Gastrocnemius medialis (tissue), 4 donors: Measurements from ENCODE around the gene TERF2IP. TPM values are rescaled to one million over a fixed set of nuclear protein-coding genes. Genes with fewer than 3 reads are reported as not detected.

ENCODE experiments used
- ATAC-seq, 2 donors: fragments of 150-250 bp; one replicate each; pipeline ENCODE4 v1.9.1; 2016
- DNase-seq, 2 donors: peaks; one replicate each; pipeline ENCODE4 v3.0.0-alpha.2; 2019
- H3K27ac ChIP-seq, 4 donors: fragments of 200-600 bp; sonication (generic); 1 replicate in 1 of 4; 2 replicates in 3 of 4; pipeline ENCODE4 v1.5.1; 2016 to 2018; ENCODE audit warnings: mild to moderate bottlenecking in 2 of 4, moderate library complexity in 1 of 4
- H3K27me3 ChIP-seq, 3 donors: fragments of 200-600 bp; sonication (generic) in 2 of 3; 1 replicate in 1 of 3; 2 replicates in 2 of 3; pipeline versions ENCODE4 v1.5.1 to v1.6.0; 2016 to 2019; ENCODE audit warnings: mild to moderate bottlenecking in 1 of 3, moderate library complexity in 1 of 3
- H3K36me3 ChIP-seq, 2 donors: fragments of 200-600 bp; sonication (generic) in 1 of 2; one replicate each; pipeline ENCODE4 v1.5.1; 2017 to 2018
- H3K4me1 ChIP-seq, 2 donors: fragments of 200-600 bp; sonication (generic) in 1 of 2; one replicate each; pipeline ENCODE4 v1.5.1; 2016 to 2017; ENCODE audit warnings: mild to moderate bottlenecking in 2 of 2
- H3K4me3 ChIP-seq, 4 donors: fragments of 200-600 bp; sonication (generic) in 3 of 4; 1 replicate in 1 of 4; 2 replicates in 3 of 4; pipeline ENCODE4 v1.5.1; 2016 to 2019; ENCODE audit warnings: mild to moderate bottlenecking in 2 of 4
- H3K9me3 ChIP-seq, 3 donors: fragments of 200-600 bp; sonication (generic) in 2 of 3; 1 replicate in 1 of 3; 2 replicates in 2 of 3; pipeline ENCODE4 v1.5.1; 2016 to 2019
- POLR2A ChIP-seq, 2 donors: fragments of 450-650 bp; IDR thresholded peaks; one replicate each; pipeline ENCODE4 v1.6.1; 2017; ENCODE audit warnings: antibody characterized with exemption in 2 of 2, mild to moderate bottlenecking in 2 of 2, moderate library complexity in 2 of 2
- in situ Hi-C, 4 donors: fragments of 200-750 bp; cut with MboI; loops; one replicate each; pipeline versions ENCODE4 v1.15.0 to v1.8.0; 2017; ENCODE audit warnings: low sequenced_read_pairs in 4 of 4
- intact Hi-C: fragments of 100-400 bp; cut with DNase I; formaldehyde crosslinking; loops from one replicate; pipeline ENCODE4 v1.15.1; 2023; ENCODE audit warnings: low total_unique reads
- total RNA-seq, 4 donors: library from RNA; depleted of rRNA; stranded (reverse); fragments of >200 nt; gene quantifications; one replicate each; pipeline versions ENCODE4 v1.1.0 to v1.2.3, GENCODE V29; 2016
- TF ChIP-seq, protein P1 (sequence below), 5 experiments: fragments of 450-650 bp in 3 of 5; fragments of 200-600 bp in 2 of 5; sonication (generic) in 2 of 5; IDR thresholded peaks in 4 of 5; conservative IDR thresholded peaks in 1 of 5; 1 replicate in 4 of 5; 2 replicates in 1 of 5; pipeline ENCODE4 v1.5.1; 2016 to 2019; ENCODE audit warnings: antibody characterized with exemption in 5 of 5, mild to moderate bottlenecking in 3 of 5, moderate library complexity in 3 of 5

Gene TERF2IP
- total RNA-seq, 4 donors from 2014 or later: 44.5 to 73.6 (median 69.7) TPM

DNA sequence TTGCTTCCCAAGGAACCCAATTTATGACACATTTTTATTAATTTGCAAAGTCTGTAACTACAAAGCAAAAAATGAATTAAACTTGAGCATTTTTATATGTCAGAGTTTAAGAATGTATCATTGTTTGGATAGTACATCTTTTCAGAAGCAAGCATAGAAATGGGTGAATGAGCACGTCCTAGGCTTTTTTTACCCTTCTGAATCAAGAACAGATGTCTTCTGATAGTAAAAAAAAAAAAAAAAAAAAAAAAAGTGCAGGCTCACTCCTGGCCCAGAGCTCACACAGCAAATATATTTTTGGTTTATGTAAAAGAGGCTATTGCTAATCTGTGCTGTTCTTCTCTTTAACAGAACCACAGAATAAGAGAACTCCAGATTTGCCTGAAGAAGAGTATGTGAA lies 6.3 kb downstream of the TERF2IP start:
- in situ Hi-C loops (no loop called here), intact Hi-C loops (no loop called here)
- TF ChIP-seq, protein P1, sequence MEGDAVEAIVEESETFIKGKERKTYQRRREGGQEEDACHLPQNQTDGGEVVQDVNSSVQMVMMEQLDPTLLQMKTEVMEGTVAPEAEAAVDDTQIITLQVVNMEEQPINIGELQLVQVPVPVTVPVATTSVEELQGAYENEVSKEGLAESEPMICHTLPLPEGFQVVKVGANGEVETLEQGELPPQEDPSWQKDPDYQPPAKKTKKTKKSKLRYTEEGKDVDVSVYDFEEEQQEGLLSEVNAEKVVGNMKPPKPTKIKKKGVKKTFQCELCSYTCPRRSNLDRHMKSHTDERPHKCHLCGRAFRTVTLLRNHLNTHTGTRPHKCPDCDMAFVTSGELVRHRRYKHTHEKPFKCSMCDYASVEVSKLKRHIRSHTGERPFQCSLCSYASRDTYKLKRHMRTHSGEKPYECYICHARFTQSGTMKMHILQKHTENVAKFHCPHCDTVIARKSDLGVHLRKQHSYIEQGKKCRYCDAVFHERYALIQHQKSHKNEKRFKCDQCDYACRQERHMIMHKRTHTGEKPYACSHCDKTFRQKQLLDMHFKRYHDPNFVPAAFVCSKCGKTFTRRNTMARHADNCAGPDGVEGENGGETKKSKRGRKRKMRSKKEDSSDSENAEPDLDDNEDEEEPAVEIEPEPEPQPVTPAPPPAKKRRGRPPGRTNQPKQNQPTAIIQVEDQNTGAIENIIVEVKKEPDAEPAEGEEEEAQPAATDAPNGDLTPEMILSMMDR (IDR thresholded peaks at IDR 0.05 in 4 of 5, conservative IDR thresholded peaks at IDR 0.05 in 1 of 5): no peak
- TF ChIP-seq POLR2A (IDR thresholded peaks at IDR 0.05): no peak
- Histone ChIP-seq H3K4me3 (no peak overlapping the region), H3K4me1 (peaks cover 43 to 47% of the 10 kb centered on the region in 2 donors), H3K36me3 (peaks cover 0 to 48% of the 10 kb centered on the region in 2 donors), H3K27ac (peak overlapping the region in 1 of 4 donors; percentile 21), H3K9me3 (no peaks in the 10 kb centered on the region), H3K27me3 (no peaks in the 10 kb centered on the region)
- no peak for DNase-seq
- no peak for ATAC-seq

DNA sequence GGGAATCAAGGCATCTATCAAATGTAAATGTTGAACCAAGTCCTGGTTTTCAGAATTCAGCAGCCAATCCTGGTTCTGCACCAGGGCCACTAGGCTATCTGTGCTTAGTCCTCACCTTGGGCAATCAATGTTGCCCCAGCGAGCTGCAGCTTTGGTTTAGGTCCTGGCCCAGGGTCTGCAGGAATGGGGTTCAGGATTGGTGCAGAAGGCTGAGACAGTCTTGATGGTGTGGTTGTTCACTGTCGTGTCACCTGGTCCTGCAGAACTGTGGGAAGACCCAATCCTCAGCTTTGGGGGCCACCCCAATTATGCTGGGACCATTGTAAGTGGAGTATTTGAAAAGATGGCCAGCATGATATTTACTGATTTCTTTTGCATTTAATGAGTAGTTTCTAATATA lies 10.6 kb downstream of the TERF2IP start:
- in situ Hi-C loops: no loop called here
- DNase-seq (no peak), ATAC-seq (no peak)
- intact Hi-C loops: no loop called here
- Histone ChIP-seq H3K9me3 (no peaks in the 10 kb centered on the region), H3K27ac (no peak overlapping the region), H3K4me3 (no peak overlapping the region), H3K4me1 (peaks cover 7 to 14% of the 10 kb centered on the region in 2 donors), H3K36me3 (peaks cover 0 to 50% of the 10 kb centered on the region in 2 donors), H3K27me3 (no peaks in the 10 kb centered on the region)
- no peak for TF ChIP-seq POLR2A (IDR thresholded peaks at IDR 0.05)
- TF ChIP-seq, protein P1 (IDR thresholded peaks at IDR 0.05 in 4 of 5, conservative IDR thresholded peaks at IDR 0.05 in 1 of 5): no peak

DNA sequence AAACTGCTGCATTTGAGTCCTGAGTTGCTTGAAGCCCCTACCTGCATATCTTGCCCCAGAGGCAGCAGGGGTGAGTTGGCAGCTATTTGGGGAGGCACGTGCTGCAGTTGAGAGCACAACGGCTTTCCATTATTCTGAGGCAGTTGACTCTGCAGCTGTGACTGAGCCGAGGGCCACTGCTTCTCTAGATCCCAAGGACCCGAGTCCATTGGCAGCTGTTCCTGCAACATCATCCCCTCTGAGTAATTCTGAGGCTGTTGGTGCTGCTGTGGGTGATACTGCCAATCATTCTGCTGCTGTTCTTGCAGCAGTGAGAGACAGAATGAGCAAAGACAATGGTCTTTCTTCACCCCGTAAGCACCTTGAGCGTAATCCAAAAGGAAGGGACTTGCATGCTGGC lies 12.7 kb downstream of the TERF2IP start:
- H3K4me3 ChIP-seq: no peak overlapping the region
- intact Hi-C loops (no loop called here), in situ Hi-C loops (no loop called here)
- ATAC-seq (no peak), DNase-seq (no peak)
- H3K27me3 ChIP-seq: no peaks in the 10 kb centered on the region
- H3K27ac ChIP-seq: no peak overlapping the region
- peaks cover 0 to 5% of the 10 kb centered on the region in 2 donors for H3K4me1 ChIP-seq
- TF ChIP-seq POLR2A (IDR thresholded peaks at IDR 0.05): no peak
- TF ChIP-seq, protein P1 (IDR thresholded peaks at IDR 0.05 in 4 of 5, conservative IDR thresholded peaks at IDR 0.05 in 1 of 5): no peak
- no peaks in the 10 kb centered on the region for H3K9me3 ChIP-seq
- H3K36me3 ChIP-seq: peaks cover 0 to 37% of the 10 kb centered on the region in 2 donors

- Histone ChIP-seq H3K9me3 (no peaks in the 10 kb centered on the region), H3K27me3 (no peaks in the 10 kb centered on the region), H3K4me1 (peaks cover 0 to 5% of the 10 kb centered on the region in 2 donors), H3K36me3 (peaks cover 0 to 32% of the 10 kb centered on the region in 2 donors), H3K27ac (no peak overlapping the region), H3K4me3 (no peak overlapping the region)
- ATAC-seq (no peak), DNase-seq (no peak)
- TF ChIP-seq, protein P1 (IDR thresholded peaks at IDR 0.05 in 4 of 5, conservative IDR thresholded peaks at IDR 0.05 in 1 of 5): no peak
- TF ChIP-seq POLR2A (IDR thresholded peaks at IDR 0.05): no peak
- intact Hi-C loops: no loop called here
- in situ Hi-C loops: no loop called here
Observed at GRCh38 chr16:75660726-75661302, 13.2 kb downstream of the TERF2IP start.

- H3K4me3 ChIP-seq: no peak overlapping the region
- H3K27me3 ChIP-seq: no peaks in the 10 kb centered on the region
- ATAC-seq: no peak
- H3K9me3 ChIP-seq: no peaks in the 10 kb centered on the region
- H3K4me1 ChIP-seq: no peaks in the 10 kb centered on the region
- H3K27ac ChIP-seq: no peak overlapping the region
- H3K36me3 ChIP-seq: no peaks in the 10 kb centered on the region
- TF ChIP-seq POLR2A (IDR thresholded peaks at IDR 0.05): no peak
- TF ChIP-seq, protein P1 (IDR thresholded peaks at IDR 0.05 in 4 of 5, conservative IDR thresholded peaks at IDR 0.05 in 1 of 5): no peak
- in situ Hi-C loops (no loop called here), intact Hi-C loops (no loop called here)
- DNase-seq: no peak
Observed at GRCh38 chr16:75667503-75667902, 19.9 kb downstream of the TERF2IP start.
